Left lung (tissue), 10 donors: Measurements from ENCODE around the gene CHCHD6. TPM values are rescaled to one million over a fixed set of nuclear protein-coding genes. Genes with fewer than 3 reads are reported as not detected.

Experiments used
- ATAC-seq: fragments of 200-7000 bp; cut with Tn5 transposase; one replicate; pipeline ENCODE4 v1.9.1; 2020; ENCODE audit warnings: moderate library complexity
- DNase-seq, 4 donors: peaks; one replicate each; pipeline ENCODE4 v3.0.0-alpha.2; 2013 to 2020
- H3K27ac ChIP-seq, 2 donors: fragments of 200-600 bp; sonication (generic) in 1 of 2; one replicate each; pipeline versions ENCODE4 v1.5.0 to v1.8.0; 2020 to 2021
- H3K27me3 ChIP-seq, 2 donors: fragments of 200-600 bp; sonication (generic) in 1 of 2; one replicate each; pipeline versions ENCODE4 v1.5.0 to v1.8.0; 2020 to 2021
- H3K36me3 ChIP-seq, 2 donors: fragments of 200-600 bp; sonication (generic) in 1 of 2; one replicate each; pipeline versions ENCODE4 v1.5.0 to v1.8.0; 2020 to 2021
- H3K4me1 ChIP-seq, 2 donors: fragments of 200-600 bp; one replicate each; pipeline ENCODE4 v1.8.0; 2021
- H3K4me3 ChIP-seq, 2 donors: fragments of 200-600 bp; sonication (generic) in 1 of 2; one replicate each; pipeline versions ENCODE4 v1.5.0 to v1.8.0; 2020 to 2021; ENCODE audit warnings: mild to moderate bottlenecking in 1 of 2
- H3K9me3 ChIP-seq, 2 donors: fragments of 200-600 bp; sonication (generic) in 1 of 2; one replicate each; pipeline versions ENCODE4 v1.5.0 to v1.8.0; 2020 to 2021
- intact Hi-C, 2 donors: fragments of 100-400 bp; cut with DNase I; formaldehyde crosslinking; loops; one replicate each; pipeline versions ENCODE4 v1.11.2 to v1.14.2; 2022
- polyA plus RNA-seq, 6 donors: library from polyadenylated mRNA; unstranded; fragments of 120-200 nt; gene quantifications; one replicate each; pipeline ENCODE4 v1.2.1, GENCODE V29; 2013; ENCODE audit not compliant: insufficient read length in 6 of 6
- total RNA-seq, 2 donors: library from RNA; stranded (reverse); fragmentation: NEBNext Ultra II Directional; extraction: Animal tissue kit (Norgen Biotek cat#: 25700); gene quantifications; one replicate each; pipeline ENCODE4 v1.2.1, GENCODE V29; 2021
- TF ChIP-seq, protein P1 (sequence below), 2 donors: fragments of 200-600 bp; sonication (generic) in 1 of 2; IDR thresholded peaks; one replicate each; pipeline versions ENCODE4 v1.5.0 to v1.8.0; 2021; ENCODE audit warnings: antibody characterized with exemption in 2 of 2
- donor health status: DM: no; HTN: yes; CAD: no.
- donor health status: DM: no; HTN: no; CAD: no.

CHCHD6 gene
- total and polyA plus RNA-seq, 8 donors = 11.8 to 21.1 (median 18.4) TPM

DNA sequence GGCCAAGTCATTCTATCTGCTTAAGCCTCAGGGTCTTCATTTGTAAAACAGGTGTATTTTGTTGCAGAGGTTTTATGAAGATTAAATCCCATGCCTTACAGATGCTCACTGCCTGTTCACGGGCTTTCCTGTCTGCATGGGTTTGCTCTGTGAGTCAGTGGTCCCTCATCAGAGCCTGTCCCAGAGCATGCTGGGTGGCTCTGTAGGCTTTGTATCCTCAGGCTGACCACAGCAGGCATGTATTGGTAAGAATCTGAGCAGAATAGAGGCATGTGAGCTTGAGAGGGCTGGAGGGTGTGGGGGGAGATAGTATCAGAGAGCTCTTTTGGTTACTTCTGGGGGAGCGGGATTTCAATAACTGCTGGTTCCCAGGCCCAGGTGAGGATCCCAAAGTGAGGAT is 233.5 kb downstream of the CHCHD6 start:
- no peak overlapping the region for H3K4me3 ChIP-seq
- intact Hi-C loops = no loop called here
- ATAC-seq (no peak), DNase-seq (no peak)
- TF ChIP-seq, protein P1, sequence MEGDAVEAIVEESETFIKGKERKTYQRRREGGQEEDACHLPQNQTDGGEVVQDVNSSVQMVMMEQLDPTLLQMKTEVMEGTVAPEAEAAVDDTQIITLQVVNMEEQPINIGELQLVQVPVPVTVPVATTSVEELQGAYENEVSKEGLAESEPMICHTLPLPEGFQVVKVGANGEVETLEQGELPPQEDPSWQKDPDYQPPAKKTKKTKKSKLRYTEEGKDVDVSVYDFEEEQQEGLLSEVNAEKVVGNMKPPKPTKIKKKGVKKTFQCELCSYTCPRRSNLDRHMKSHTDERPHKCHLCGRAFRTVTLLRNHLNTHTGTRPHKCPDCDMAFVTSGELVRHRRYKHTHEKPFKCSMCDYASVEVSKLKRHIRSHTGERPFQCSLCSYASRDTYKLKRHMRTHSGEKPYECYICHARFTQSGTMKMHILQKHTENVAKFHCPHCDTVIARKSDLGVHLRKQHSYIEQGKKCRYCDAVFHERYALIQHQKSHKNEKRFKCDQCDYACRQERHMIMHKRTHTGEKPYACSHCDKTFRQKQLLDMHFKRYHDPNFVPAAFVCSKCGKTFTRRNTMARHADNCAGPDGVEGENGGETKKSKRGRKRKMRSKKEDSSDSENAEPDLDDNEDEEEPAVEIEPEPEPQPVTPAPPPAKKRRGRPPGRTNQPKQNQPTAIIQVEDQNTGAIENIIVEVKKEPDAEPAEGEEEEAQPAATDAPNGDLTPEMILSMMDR (IDR thresholded peaks at IDR 0.05) = no peak
- no peak overlapping the region for H3K27ac ChIP-seq
- no peaks in the 10 kb centered on the region for H3K27me3 ChIP-seq
- peaks cover 0 to 3% of the 10 kb centered on the region in 2 donors for H3K4me1 ChIP-seq
- H3K9me3 ChIP-seq = no peaks in the 10 kb centered on the region
- no peaks in the 10 kb centered on the region for H3K36me3 ChIP-seq

DNA sequence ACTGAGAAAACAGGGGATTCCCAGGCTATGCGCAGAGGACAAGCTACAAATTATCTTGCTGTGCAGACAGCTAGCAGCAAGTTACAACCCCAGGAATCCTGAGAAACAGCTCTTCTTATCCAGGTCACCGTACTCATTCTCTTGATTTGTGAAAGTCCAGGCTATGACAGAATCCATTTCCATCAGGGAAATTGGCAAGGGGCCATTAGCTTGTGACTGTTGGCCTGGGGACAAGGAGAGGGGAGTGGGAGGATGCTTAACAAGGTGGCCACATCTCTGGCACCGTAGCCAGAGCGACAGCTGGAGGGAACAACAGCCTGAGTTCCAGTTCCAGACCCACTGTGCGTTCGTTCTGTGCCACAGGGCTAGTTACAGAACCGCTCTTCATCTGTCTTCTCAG is 233.9 kb downstream of the CHCHD6 start:
- intact Hi-C loops = no loop called here
- TF ChIP-seq, protein P1 (IDR thresholded peaks at IDR 0.05) = no peak
- DNase-seq = no peak
- Histone ChIP-seq H3K27me3 (no peaks in the 10 kb centered on the region), H3K4me1 (no peaks in the 10 kb centered on the region), H3K9me3 (no peaks in the 10 kb centered on the region), H3K27ac (no peak overlapping the region), H3K4me3 (no peak overlapping the region), H3K36me3 (no peaks in the 10 kb centered on the region)
- no peak for ATAC-seq

DNA sequence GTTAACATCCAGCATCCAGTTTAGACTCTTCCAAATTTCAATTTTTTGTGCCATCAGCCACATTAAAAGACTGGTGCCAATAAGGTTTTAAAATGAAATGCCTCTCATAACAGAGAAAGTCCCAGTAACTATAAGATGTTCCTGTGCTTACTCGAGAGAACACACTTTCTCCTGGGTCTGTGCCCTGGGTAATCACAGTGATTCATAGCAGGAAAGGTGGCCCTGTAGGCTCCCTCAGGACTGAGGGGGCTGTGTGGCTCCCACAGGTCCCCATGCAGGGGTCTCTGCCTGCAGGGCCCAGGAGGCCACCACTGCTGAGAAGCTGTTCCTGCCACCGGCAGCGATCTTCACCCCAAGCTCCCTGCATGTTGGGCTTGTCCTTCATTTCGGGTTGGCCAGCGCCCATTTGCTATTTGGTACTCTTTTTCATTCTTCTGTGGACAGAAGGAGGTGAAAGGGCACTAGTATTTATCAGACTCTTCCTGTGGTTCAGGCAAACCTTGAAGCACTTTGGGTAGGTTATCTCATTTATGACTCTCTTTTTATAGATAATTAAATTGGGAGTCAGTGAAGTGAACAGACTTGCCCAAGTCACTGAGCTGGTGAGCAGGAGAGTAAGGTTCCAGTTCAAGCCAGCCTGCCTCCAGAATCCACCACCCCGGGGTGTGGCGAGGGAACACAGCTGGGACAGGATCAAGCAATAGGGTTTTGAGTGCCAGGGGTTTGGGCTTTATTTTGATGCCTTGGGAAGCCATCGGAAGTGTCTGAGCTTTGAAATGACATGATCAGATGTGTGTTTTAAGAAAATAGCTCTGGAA is 234.7 kb downstream of the CHCHD6 start:
- Histone ChIP-seq H3K27me3 (no peaks in the 10 kb centered on the region), H3K36me3 (no peaks in the 10 kb centered on the region), H3K4me3 (no peak overlapping the region), H3K9me3 (no peaks in the 10 kb centered on the region), H3K4me1 (no peaks in the 10 kb centered on the region), H3K27ac (no peak overlapping the region)
- intact Hi-C loops = no loop called here
- ATAC-seq (no peak), DNase-seq (no peak)
- TF ChIP-seq, protein P1 (IDR thresholded peaks at IDR 0.05) = no peak

DNA sequence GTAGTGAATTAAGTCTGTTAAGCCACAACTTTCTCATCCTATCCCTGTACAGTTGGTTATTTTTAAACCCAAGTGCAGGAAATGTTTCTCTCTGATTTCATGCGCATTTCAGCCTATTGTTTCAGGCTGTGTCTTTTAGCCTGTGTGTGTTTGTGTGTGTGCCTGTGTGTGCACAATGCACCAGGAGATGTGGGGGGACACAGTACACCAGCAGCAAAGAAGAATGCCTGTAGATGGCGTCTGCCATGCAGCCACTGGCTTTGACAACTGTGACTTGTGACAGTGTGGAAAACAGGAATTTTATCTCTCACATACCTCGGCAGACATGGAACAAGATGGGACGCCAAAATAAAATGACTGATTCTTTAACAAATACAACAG is 235.3 kb downstream of the CHCHD6 start:
- H3K9me3 ChIP-seq = no peaks in the 10 kb centered on the region
- H3K27me3 ChIP-seq = no peaks in the 10 kb centered on the region
- TF ChIP-seq, protein P1 (IDR thresholded peaks at IDR 0.05) = no peak
- intact Hi-C loops = no loop called here
- H3K27ac ChIP-seq = no peak overlapping the region
- H3K4me3 ChIP-seq = no peak overlapping the region
- no peaks in the 10 kb centered on the region for H3K4me1 ChIP-seq
- ATAC-seq = no peak
- no peak for DNase-seq
- H3K36me3 ChIP-seq = no peaks in the 10 kb centered on the region

DNA sequence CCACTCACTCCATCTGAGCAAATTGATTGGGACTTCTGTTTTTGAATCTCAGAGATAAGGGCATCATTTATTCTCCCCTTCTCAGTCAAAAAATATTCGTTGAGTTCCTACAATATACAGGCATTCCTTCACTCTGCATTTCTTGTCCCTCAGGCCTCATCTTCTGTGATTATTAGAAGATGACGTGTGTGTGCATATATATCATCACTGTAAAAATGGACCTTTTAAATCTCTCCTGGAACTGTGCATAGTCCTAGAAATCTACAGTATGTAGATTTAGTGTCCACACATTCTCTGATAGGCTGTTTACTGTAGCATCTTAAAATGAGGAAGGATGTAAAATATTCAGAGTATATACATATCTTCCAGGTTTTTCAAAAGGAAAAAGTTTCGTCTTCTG is 235.7 kb downstream of the CHCHD6 start:
- no peaks in the 10 kb centered on the region for H3K9me3 ChIP-seq
- TF ChIP-seq, protein P1 (IDR thresholded peaks at IDR 0.05) = no peak

More for the DNA sequence above, 235.7 kb downstream of the CHCHD6 start:
- H3K27ac ChIP-seq = no peak overlapping the region
- no peak overlapping the region for H3K4me3 ChIP-seq
- no peaks in the 10 kb centered on the region for H3K27me3 ChIP-seq
- intact Hi-C loops = no loop called here
- no peaks in the 10 kb centered on the region for H3K36me3 ChIP-seq
- ATAC-seq = no peak
- DNase-seq = no peak
- H3K4me1 ChIP-seq = no peaks in the 10 kb centered on the region
